Omental fat pad (tissue), 4 donors: ENCODE measurements around the gene KCNJ6. TPM values are rescaled to one million over a fixed set of nuclear protein-coding genes. Genes with fewer than 3 reads are reported as not detected.
A peak's percentile ranks its signal among the peaks of the same experiment; 100 is the strongest.
"Not testable (repeated sequence)": the region's sequence is repeated elsewhere in the genome, so short reads cannot be mapped to it uniquely, and the experiment has no call there.

Source experiments
- ATAC-seq: fragments of 150-250 bp; one replicate; pipeline ENCODE4 v1.9.1; 2016; ENCODE audit warnings: mild to moderate bottlenecking, moderate library complexity; ENCODE audit not compliant: low FRiP score
- DNase-seq: peaks from one replicate; pipeline ENCODE4 v3.0.0-alpha.2; 2019; ENCODE audit warnings: low spot score
- total RNA-seq, 4 donors: library from RNA; depleted of rRNA; stranded (reverse); fragments of >200 nt; gene quantifications; one replicate each; pipeline ENCODE4 v1.1.0, GENCODE V29; 2016
- TF ChIP-seq, protein P1 (sequence below), 3 donors: fragments of 450-650 bp; IDR thresholded peaks; one replicate each; pipeline ENCODE4 v1.5.1; 2016 to 2017; ENCODE audit warnings: antibody characterized with exemption in 3 of 3, mild to moderate bottlenecking in 3 of 3, moderate library complexity in 2 of 3

The KCNJ6 gene
- total RNA-seq, 4 donors from 2014 or later = not detected

DNA sequence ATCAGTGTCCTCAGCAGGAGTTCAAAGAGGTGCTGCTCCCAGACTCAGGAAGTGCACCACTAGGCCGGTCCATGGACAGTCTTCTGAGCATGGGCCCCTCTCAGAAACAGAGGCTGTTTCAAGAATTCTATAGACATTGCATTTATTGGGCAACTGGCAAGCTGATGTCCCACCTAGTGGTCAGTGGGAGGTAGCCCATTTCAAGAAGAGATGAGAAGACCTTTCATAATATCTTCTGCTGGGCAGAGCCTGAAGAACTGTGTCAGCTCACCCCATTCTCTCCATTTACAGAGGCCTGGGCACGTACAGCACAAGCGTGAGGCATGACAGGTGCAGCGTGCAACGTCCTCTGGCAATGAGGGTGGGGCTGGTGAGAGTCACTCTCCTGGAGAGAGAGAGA lies 333.7 kb downstream of the KCNJ6 start:
- DNase-seq = no peak
- TF ChIP-seq, protein P1, sequence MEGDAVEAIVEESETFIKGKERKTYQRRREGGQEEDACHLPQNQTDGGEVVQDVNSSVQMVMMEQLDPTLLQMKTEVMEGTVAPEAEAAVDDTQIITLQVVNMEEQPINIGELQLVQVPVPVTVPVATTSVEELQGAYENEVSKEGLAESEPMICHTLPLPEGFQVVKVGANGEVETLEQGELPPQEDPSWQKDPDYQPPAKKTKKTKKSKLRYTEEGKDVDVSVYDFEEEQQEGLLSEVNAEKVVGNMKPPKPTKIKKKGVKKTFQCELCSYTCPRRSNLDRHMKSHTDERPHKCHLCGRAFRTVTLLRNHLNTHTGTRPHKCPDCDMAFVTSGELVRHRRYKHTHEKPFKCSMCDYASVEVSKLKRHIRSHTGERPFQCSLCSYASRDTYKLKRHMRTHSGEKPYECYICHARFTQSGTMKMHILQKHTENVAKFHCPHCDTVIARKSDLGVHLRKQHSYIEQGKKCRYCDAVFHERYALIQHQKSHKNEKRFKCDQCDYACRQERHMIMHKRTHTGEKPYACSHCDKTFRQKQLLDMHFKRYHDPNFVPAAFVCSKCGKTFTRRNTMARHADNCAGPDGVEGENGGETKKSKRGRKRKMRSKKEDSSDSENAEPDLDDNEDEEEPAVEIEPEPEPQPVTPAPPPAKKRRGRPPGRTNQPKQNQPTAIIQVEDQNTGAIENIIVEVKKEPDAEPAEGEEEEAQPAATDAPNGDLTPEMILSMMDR (IDR thresholded peaks at IDR 0.05) = peak in 1 of 3 donors; percentile 18
- peak; percentile 64 for ATAC-seq

- DNase-seq (no peak), ATAC-seq (no peak)
- TF ChIP-seq, protein P1 (IDR thresholded peaks at IDR 0.05) = no peak
Observed at GRCh38 chr21:37580666-37581065, 335.6 kb downstream of the KCNJ6 start.

DNA sequence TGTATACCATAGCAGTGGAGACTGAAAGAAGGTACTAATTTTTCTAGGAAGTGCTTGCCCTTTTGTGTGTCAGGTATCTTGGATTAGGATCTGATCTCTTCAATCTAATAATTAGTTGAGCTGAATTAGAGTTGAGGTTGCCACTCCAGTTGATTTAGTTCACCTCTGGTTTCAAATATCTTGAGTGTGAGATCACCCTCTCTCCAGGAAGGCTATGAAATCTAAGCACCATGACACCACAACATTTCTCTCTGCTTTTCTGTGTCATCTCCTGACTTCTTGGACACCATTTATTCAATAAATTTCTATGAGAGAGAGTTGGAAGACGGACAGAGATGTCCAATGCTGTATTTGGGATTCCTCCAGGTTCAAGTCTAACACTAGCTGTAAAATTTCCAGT lies 336.9 kb downstream of the KCNJ6 start:
- ATAC-seq = no peak
- no peak for DNase-seq
- TF ChIP-seq, protein P1 (IDR thresholded peaks at IDR 0.05) = no peak

DNA sequence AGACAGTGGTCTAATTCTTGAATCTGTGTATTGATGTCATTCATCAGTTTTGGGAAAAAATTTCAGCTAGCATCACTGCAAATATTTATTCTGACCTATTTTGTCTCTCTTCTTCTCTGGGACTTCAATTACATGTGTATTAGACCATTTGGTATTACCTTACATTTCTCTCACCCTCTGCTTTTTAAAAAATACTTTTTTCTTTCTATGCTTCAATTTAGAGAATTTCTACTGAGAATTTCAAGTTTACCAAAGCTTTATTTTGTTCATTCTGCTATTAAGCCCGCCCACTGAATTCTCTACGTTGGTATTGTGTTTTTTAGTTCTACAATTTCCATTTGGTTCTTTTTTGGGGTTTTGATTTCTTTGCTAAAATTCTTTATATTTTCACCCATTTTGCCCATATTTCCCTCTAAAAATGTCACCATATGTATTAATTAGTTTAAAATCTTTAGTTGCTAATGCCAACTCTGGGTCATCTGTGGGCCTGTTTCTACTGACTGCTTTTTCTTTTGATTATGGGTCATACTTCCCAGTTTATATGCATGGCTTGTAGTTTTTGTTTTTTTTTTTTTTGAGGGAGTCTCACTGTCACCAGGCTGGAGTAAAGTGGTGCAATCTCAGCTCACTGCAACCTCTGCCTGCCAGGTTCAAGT lies 337.7 kb downstream of the KCNJ6 start:
- DNase-seq (no peak), ATAC-seq (no peak)
- TF ChIP-seq, protein P1 (IDR thresholded peaks at IDR 0.05) = no peak

DNA sequence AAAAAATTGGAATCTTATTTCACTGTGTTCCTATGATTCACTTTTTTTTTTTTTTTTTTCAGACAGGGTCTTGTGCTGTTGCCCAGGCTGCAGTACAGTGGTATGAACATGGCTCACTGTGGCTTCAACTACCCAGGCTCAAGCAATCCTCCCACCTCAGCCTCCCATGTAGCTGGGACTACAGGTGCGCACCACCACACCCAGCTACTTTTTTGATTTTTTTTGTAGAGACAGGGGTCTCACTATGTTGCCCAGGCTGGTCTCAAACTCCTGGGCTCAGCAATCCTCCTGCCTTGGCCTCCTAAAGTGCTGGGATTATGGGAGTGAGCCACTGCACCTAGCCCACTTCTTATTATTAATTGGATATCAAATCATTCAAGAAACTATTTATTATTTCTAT lies 339.3 kb downstream of the KCNJ6 start:
- not testable (repeated sequence) for ATAC-seq, DNase-seq

- ATAC-seq (no peak), DNase-seq (no peak)
- TF ChIP-seq, protein P1 (IDR thresholded peaks at IDR 0.05) = no peak
Observed at GRCh38 chr21:37575580-37575979, 340.7 kb downstream of the KCNJ6 start.

DNA sequence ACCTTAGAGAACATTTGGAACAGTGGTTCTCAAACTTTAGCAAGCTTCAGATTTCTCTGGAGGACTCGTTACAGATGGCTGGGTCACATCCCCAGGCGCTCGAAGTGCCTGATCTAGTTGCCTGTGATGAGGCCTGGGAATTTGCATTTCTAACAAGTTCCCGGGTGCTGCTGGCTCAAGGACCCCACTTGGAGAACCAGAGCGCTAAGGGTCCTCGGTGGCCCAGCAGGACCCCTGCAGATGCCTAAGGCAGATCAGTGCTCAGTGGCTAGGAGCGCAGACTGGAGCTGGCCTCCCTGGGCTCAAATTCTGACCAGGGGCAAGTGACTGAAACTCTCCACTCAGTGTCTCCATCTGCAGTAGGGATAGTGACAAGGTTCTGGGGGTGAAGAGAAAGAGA lies 341.5 kb downstream of the KCNJ6 start:
- DNase-seq = no peak
- ATAC-seq = no peak
- TF ChIP-seq, protein P1 (IDR thresholded peaks at IDR 0.05) = no peak
